Astrocyte (in vitro differentiated cells and primary cell): ENCODE measurements around the gene GBA2.

ENCODE experiments used
- EZH2 ChIP-seq: IDR thresholded peaks from 2 replicates; pipeline ENCODE4 v1.6.1; 2012; ENCODE audit warnings: mild to moderate bottlenecking, low read length, inconsistent platforms; ENCODE audit not compliant: insufficient read depth
- TF ChIP-seq, protein P1 (sequence below): IDR thresholded peaks from 2 replicates; pipeline ENCODE4 v1.5.1; 2011; ENCODE audit warnings: low read depth, mild to moderate bottlenecking, inconsistent platforms, low read length, moderate library complexity; ENCODE audit not compliant: insufficient read depth

DNA sequence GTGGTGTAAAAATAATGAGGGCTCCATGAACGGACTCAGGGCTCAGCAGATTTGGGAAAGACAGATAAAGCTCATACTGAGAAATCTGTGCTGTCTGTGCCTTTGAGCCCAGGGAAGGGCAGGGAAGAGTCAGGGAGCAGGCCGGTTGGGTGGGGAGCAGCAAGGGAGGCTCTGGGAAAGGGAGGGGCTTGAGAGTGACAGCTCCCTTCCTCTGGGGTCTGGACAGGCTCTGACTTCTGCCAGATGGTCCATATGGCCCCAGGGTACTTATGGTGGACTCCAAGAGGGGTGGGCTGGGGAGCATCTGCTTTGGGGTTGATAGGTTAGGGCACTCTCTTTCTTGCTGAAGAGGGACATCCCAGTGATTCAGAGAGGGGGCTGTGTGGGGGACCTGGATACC lies 44.4 kb upstream of the GBA2 start:
- TF ChIP-seq, protein P1, sequence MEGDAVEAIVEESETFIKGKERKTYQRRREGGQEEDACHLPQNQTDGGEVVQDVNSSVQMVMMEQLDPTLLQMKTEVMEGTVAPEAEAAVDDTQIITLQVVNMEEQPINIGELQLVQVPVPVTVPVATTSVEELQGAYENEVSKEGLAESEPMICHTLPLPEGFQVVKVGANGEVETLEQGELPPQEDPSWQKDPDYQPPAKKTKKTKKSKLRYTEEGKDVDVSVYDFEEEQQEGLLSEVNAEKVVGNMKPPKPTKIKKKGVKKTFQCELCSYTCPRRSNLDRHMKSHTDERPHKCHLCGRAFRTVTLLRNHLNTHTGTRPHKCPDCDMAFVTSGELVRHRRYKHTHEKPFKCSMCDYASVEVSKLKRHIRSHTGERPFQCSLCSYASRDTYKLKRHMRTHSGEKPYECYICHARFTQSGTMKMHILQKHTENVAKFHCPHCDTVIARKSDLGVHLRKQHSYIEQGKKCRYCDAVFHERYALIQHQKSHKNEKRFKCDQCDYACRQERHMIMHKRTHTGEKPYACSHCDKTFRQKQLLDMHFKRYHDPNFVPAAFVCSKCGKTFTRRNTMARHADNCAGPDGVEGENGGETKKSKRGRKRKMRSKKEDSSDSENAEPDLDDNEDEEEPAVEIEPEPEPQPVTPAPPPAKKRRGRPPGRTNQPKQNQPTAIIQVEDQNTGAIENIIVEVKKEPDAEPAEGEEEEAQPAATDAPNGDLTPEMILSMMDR, result no peak
- no peak for TF ChIP-seq EZH2
